ENCODE results near the gene CABP4.

DNA sequence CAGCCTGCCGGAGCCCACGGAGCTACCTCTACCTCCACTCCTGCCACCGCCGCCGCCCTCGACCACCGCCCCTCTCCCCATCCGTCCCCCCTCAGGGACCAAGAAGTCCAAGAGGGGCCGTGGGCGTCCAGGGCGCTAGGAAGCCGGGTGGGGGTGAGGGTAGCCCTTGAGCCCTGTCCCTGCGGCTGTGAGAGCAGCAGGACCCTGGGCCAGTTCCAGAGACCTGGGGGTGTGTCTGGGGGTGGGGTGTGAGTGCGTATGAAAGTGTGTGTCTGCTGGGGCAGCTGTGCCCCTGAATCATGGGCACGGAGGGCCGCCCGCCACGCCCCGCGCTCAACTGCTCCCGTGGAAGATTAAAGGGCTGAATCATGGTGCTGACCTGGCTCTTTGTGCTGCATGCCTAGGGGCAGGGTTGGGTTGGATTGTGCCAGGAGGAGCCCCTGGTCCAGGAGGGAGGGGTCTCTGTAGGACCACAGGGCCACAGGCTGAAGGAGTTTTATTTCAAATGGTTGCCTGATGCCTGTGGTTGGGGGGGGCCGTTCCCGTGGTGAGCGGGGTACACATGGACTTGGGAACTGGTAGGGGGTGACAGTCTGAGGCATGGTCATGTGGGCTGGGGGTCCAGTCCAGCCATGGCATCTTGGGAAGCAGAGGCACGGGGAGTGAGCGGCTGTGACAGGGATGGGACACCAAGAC lies 20.0 kb upstream of the CABP4 start:
- TF ChIP-seq, protein P1, sequence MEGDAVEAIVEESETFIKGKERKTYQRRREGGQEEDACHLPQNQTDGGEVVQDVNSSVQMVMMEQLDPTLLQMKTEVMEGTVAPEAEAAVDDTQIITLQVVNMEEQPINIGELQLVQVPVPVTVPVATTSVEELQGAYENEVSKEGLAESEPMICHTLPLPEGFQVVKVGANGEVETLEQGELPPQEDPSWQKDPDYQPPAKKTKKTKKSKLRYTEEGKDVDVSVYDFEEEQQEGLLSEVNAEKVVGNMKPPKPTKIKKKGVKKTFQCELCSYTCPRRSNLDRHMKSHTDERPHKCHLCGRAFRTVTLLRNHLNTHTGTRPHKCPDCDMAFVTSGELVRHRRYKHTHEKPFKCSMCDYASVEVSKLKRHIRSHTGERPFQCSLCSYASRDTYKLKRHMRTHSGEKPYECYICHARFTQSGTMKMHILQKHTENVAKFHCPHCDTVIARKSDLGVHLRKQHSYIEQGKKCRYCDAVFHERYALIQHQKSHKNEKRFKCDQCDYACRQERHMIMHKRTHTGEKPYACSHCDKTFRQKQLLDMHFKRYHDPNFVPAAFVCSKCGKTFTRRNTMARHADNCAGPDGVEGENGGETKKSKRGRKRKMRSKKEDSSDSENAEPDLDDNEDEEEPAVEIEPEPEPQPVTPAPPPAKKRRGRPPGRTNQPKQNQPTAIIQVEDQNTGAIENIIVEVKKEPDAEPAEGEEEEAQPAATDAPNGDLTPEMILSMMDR (conservative IDR thresholded peaks at IDR 0.05 in 1 of 2, IDR thresholded peaks at IDR 0.05 in 1 of 2; ENCODE audit: extremely low read depth in 1 of 2, insufficient read depth in 1 of 2, low read depth in 1 of 2, low read length in 2 of 2), result no peak
- TF ChIP-seq EZH2 (IDR thresholded peaks at IDR 0.05; ENCODE audit: borderline replicate concordance, low read length), result no peak

Data from mammary epithelial cell (primary cell).